UCSD-AML1 (cell line): Measurements from ENCODE around the gene HSDL2.
"Not testable (repeated sequence)": the region's sequence is repeated elsewhere in the genome, so short reads cannot be mapped to it uniquely, and the experiment has no call there.

Experiments used
- DNase-seq: peaks from one replicate; lab custom pipeline; 2025; ENCODE audit not compliant: unreplicated experiment; lab: John Stamatoyannopoulos, UW

The HSDL2 gene

DNA sequence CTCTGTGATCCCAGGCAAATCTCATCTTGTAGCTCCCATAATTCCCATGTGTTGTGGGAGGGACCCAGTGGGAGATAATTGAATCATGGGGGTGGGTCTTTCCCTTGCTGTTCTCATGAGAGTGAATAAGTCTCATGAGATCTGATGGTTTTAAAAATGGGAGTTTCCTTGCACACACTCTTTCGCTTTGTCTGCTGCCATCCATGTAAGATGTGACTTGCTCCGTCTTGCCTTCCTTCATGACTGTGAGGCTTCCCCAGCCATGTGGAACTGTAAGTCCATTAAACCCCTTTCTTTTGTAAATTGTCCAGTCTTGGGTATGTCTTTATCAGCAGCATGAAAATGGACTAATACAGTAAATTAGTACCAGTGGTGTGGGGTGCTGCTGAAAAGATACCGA, 14.7 kb upstream of the HSDL2 start:
- not testable (repeated sequence) for DNase-seq

DNA sequence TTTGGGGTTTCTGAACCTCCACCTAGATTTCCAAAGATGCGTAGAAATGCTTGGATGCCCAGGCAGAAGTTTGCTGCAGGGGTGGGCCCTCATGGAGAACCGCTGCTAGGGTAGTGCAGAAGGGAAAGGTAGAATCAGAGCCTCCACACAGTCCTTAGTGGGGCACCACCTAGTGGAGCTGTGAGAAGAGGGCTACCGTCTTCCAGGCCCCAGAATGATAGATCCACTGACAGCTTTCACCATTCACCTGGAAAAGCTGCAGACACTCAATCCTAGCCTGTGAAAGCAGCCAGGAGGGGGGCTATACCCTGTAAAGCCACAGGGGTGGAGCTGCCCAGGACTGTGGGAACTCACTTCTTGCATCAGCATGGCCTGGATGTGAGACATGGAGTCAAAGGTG, 13.3 kb upstream of the HSDL2 start:
- no peak for DNase-seq

DNA sequence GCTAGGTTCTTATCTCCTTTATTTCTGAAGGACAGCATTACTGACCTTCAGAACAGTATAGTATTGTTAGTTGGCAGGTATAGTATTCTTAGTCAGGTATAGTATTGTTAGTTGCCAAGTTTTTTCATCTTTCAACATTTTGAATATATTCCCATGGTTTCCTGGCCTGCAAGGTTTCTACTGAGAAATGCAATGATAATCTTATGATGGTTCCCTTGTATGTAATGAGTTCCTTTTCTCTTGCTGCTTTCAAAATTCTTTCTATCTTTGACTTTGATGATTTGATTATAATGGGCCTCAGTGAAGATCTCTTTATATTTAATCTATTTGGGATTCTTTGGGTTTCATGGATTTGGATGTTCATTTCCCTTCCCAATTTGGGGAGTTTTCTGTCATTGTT, 12.4 kb upstream of the HSDL2 start:
- DNase-seq: no peak

DNA sequence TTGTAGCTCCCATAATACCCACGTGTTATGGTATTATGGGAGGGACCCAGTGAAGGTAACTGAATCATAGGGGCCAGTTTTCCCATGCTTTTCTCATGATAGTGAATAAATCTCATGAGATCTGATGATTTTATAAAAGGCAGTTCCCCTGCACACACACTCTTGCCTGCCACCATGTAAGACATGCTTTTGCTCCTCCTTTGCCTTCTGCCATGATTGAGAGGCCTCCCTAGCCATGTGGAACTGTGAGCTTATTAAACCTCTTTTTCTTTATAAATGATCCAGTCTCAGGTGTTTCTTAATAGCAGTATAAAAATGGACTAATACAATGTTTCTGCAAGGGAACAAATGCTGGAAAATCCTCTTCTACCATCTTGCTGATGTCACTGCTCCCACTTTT, 10.1 kb upstream of the HSDL2 start:
- no peak for DNase-seq

DNA sequence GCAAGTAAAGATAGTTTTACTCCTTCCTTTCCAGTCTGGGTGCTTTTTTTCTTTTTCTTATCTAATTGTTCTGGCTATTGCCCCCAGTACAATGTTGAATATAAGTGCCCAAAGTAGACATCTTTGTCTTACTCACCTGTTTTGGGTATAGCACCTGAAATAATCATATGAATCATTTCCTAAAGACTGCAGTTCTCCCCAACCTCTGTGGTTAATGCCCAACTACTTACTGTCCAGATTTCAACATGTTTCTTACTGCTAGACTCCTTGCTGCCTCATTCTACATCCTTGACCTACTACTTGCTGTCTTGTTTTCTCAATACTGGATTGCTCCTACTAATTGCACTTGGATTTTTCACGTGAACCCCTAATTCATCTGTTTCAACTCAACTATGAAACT, 8.8 kb upstream of the HSDL2 start:
- DNase-seq: no peak

DNA sequence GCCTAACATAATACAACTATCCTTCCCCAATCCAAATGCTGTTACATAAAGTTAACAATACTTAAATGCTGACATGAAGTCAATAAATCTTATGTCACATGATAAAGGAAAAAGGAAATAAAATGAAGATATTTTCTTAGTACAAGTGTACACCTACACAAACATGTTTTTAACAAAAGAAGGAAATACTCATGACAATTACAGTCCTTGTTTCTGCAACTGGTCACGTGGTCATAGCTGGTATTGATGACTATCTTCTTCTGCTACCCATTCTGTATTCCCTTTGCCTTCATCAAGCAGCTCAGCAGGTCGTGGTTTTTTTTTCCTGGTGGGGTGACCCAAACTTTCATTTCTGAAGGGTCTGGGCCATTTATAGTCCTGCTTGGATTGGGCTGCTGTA, 6.2 kb upstream of the HSDL2 start:
- not testable (repeated sequence) for DNase-seq

DNA sequence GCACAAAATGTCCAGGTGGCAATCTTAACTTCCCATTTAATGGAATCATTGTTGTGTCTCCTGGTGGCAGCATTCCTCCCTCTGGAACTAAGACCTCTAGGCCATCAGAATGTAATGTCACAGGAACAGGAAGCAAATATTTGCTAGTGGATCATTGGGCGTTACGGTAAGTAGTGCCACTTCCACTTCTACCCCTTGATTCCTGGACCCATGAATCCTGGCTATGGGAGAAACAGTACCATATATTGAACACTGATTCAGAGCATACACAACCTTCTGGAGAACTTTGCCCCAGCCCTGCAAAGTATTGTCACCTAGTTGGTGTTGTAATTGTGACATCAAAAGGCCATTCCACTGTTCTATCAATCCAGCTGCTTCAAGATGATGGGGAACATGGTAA, 5.7 kb upstream of the HSDL2 start:
- not testable (repeated sequence) for DNase-seq

DNA sequence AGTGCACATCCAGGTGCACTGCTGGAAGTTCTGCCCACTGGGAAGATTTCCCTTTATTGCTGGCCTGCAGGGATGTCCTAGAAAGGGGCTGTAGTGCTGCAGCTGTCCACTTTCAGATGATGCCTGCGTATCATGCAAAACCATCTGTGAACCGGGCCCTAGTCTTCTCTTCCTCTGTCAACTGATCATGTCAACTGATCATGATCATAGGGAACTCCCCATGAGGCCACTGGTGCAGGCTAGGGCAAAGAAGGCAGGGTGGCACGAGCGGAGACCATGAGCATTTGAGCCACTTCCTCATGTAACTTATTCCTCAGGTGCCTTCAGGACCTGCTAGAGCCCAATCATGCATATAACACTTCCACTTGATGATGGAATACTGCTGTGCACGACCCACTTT, 4.5 kb upstream of the HSDL2 start:
- DNase-seq: no peak

DNA sequence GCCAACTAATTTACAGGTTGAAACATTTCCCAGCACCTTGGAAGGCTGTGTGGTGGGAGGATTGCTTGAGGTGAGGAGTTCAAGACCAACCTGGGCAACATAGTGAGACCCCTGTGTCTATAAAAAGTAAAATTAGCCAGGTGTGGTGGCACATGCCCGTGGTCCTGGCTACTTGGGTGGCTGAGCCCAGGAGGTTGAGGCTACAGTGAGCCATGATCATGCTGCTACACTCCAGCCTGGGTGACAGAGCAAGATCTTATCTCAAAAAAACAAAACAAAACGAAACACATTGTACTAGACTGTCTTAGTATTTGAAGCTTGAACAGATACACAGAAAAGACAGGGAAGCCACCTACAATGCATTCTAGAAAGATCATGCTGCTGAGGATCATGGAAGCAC, 2.8 kb upstream of the HSDL2 start:
- no peak for DNase-seq

DNA sequence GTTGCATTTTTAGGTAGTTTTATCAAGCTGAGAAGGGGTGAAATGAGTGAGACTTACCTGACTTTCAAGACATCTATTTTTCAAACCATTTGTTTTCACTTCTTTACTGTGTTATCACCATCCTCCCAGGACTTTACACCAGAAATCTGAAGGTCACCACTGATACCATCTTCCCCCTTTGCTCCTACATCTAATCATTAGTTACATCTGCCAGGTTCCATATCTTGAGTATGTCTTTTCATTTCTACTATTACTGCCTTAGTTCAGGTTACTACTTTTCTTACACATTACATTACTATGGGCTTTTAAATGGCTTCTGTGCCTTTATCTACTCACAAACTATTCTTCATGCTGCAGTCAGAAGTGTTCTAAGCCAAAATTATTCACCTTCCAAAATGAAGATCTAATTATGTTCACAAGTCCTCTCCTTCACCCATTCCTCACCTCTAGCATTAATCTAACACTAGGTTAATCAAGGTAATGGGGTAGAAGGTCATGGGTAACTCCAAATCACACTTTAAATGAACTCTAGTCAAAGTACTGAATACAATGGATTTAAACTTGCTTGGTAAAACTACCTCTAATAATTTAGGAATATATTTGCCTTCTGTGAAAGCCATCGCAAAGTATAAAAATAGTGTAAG, 2.1 kb upstream of the HSDL2 start:
- DNase-seq: no peak

DNA sequence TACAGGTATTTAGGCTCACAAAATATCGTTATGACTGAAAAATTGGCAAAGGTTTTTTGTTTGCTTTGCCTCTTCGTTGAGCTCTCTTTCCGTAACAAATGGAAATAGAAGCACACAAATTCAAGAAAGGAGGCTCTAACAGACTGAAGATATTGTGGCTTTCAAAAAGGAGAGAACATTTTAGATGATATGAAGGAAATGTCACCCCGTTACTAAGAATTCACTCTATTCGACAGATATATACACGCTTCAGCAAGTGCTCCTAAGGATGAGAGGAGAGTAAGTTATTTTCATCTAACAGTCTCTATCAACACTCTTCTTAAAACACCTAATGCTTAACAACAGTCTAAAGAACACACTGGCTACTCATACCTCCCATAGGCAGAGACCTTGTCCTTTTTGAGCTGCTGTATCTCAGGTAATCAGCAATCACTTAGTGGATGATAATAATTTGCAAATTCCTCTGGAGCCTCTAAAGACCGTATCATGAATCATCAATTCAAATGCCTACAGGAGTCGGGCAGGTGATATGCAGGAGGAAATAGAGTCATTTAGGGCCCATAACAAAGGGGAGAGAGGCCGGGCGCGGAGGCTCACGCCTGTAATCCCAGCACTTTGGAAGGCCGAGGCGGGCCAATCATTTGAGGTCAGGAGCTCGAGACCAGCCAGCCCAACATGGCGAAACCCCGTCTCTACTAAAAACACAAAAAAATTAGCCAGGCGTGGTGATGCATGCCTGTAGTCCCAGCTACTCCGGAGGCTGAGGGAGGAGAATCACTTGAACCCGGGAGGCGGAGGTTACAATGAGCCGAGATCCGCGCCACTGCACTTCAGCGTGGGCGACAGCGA, 1.4 kb upstream of the HSDL2 start:
- no peak for DNase-seq

DNA sequence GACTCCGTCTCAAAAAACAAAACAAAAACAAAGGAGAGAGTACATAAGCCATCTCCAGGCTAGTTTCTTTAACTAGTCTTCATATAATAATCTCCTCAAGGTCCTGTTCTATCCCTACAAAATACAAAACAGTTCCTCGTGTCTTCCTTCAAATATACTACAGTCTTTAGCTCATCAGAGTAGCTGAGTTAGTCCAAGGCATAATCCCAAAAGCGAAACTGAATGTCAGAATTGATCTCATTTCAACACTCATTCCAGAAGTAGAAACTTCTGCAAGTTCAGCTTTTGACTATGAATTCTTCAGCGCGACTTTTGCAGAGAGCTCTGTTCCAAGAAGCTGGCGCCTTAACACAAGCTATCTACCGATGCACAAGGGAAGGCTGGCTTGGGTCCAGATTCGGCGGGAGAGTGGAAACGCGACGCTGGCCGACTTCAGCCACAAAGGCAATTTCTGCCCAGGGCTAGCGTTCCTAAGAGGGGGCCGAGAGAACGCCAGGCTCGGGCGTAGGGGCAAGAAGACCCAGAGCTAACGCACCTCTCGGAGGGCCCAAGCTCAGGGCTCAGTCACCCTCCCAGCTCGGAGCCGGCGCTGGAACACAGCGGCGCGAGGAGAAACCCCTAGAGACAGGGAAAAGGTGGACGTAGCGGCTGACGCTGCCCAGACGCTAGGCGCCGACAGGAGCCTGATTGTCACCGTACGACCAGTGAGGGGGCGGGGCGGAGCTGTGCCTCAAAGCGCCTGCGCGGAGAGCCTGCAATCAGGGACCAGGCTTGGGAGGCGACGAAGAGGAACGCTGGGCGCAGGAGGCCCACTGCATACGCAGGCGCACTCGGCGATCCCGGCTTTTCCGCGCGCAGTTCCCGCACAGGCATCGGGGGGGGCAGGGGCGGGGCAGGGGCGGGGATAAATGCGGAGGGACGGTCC, 469 bp upstream of the HSDL2 start:
- DNase-seq: peak; percentile 99

DNA sequence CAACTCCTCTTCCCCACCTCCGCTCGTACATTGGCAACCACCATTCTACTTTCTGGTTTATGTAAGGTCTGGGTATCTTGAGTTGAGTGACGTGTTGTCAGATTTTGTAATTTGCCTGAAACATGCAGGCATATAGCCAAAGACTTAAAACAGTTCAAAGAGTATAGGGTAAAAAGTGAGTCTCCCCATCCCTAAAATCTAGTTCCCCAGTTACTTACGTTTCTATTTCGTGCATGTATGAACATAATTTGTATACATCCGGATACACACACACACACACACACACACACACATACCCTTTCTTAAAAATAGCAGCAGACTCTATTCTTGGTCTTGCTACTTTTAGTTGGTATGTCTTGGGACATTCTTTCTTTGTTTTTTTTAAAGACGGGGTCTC, 915 bp downstream of the HSDL2 start:
- no peak for DNase-seq

DNA sequence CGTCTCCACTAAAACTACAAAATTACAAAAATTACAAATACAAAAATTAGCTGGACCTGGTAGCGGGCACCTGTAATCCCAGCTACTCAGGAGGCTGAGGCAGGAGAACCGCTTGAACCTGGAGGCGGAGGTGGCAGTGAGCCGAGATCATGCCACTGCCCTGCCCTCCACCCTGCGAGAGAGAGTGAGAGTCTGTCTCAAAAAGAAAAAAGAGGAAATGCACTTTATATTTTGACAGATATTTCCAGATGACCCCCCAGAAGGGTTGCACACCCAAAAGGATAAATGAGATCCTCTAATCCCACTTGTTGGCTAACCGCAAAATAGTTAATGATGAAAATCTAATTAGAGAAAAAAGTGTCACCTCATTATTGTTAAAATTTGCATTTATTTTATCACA, 2.2 kb downstream of the HSDL2 start:
- no peak for DNase-seq

DNA sequence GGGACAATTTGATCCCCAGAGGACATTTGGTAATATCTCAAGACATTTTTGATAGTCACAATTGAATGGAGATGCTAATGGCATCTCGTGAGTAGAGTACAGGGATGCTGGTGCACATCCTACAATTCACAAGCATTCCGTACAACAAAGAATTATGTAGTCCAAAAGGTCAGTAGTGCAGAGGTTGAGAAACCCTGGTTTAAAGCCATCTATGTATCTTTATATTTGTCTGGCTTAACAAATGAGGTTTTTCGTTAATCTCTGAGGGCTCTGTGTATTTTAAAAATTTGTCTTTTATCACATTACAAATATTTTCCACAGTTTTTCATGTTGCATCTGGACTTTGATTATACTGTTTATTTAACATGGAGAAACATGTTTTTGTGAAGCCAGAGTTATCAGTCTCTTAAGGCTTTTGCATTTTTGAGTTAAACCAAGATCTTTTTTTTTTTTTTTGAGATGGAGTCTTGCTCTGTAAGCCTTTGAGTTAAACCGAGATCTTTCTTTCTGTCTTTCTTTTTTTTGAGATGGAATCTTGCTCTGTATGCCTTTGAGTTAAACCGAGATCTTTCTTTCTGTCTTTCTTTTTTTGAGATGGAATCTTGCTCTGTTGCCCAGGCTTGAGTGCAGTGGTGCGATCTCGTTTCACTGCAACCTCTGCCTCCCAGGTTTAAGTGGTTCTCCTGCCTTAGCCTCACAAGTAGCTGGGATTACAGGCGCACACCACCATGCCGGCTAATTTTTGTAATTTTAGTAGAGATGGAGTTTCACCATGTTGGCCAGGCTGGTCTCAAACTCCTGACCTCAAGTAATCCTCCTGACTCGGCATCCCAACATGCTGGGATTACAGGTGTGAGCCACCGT, 2.8 kb downstream of the HSDL2 start:
- DNase-seq: no peak

DNA sequence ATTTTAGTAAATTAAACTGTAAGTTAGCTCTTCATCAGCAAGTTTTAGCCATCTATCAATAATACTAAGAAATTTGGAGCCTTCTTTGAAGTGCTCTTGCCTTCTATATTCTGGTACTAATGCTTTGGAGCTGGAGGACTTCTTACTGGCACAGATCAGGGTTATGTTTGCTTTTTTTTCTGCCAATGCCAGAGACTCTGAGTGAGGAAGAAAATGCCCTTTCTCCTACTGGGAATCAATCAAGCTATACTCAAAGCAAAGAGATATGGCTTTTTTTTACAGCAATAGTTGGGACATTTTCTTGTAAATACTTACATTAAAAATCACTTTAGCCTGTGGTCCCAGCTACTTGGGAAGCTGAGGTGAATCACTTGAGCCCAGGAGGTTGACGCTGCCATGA, 4.3 kb downstream of the HSDL2 start:
- DNase-seq: no peak

DNA sequence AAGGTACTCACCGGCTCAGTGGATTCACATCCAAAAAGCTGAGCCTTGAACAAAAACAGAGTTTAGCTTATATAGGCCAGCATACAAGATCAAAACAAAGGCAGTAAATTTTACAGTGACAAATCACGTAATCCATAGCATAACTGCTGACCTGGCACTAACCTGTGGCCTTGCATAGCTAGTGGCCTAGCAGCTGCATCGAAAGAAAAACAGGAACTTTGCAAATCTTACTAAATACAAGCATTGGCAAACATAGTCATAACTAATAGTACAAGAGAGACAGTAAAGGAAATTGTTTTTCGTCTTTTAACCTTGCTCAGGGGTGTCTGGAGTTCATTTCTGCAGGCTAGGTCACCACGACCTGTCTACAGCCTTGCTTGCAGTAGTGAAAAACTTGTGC, 4.8 kb downstream of the HSDL2 start:
- DNase-seq: no peak

DNA sequence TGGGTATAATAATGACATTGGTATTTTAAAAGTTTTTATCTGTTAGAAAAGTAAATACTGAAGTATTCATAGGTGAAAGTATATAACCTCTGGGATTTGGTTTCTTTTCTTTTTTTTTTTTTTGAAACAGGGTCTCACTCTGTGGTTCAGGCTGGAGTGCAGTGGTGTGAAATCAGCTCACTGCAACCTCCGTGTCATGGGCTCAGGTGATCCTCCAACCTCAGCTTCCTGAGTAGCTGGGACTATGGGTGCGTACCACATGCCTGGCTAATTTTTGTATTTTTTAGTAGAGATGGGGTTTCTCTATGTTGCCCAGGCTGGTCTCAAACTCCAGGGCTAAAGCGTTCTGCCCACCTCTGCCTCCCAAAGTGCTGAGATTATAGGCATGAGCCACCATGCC, 7.2 kb downstream of the HSDL2 start:
- no peak for DNase-seq

DNA sequence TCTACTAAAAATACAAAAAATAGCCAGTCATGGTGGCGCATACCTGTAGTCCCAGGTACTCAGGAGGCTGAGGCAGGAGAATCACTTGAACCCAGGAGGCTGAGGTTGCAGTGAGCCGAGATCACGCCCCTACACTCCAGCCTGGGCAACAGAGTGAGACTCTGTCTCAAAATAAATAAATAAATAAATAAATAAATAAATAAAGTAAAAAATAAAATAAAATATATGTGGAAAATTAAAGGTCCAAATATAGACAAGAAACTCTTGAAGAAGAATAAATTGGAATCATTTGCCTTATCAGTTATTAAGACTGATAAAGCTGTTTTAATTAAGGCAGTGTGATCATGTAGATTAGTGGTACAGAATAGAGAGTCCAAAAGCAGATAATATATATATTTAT, 10.0 kb downstream of the HSDL2 start:
- not testable (repeated sequence) for DNase-seq

DNA sequence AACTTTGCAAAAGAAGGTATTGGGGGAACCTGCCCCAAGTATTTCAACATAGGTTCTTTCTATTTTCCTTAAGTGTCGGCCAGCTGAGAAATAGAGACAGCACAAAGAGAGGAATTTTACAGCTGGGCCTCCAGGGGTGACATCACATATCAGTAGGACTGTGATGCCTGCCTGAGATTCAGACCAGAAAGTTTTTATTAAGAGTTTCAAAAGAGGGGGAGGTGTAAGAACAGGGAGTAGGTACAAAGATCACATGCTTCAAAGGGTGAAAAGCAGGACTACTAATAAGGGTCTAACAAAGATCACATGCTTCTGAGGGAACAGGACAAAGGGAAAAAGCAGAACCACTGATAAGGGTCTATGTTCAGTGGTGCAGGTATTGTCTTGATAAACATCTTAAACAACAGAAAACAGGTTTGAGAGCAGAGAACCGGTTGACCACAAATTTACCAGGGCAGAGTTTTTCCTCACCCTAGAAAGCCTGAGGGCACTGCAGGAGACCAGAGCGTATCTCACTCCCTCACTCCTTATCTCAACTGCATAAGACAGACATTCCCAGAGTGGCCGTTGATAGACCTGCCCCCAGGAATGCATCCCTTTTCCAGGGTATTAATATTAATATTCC, 12.1 kb downstream of the HSDL2 start:
- DNase-seq: not testable (repeated sequence)
